ENCODE results near the gene AMDHD1. TPM values are rescaled to one million over a fixed set of nuclear protein-coding genes. Genes with fewer than 3 reads are reported as not detected.

The AMDHD1 gene
- total and polyA plus RNA-seq, 10 of the 15 experiments (the other 5 are each of a cell fraction or from before 2014, with no cell fraction given) = 0.04 to 0.28 (median 0.13) TPM; not detected in 4

- TF ChIP-seq PBX3 (IDR thresholded peaks at IDR 0.05; ENCODE audit: insufficient replicate concordance, low read depth, low read length) = no peak
These were observed 45.0 kb upstream of the AMDHD1 start (continued) for GRCh38 chr12:95898081-95898480.

GRCh38 chr12:95908573-95908972 is 34.6 kb upstream of the AMDHD1 start:
- Histone ChIP-seq H3K4me2 (ENCODE audit: control insufficient read depth, insufficient read depth) (no peak overlapping the region), H3K9me3 (replicated peaks; ENCODE audit: control insufficient read depth, insufficient read depth, low read length) (no peaks in the 10 kb centered on the region), H3K27ac (ENCODE audit: control insufficient read depth, insufficient read depth) (no peak overlapping the region), H4K20me1 (ENCODE audit: control insufficient read depth, insufficient read depth) (0 out of 2 replicates have a peak, but pooled peaks cover 2% of the 10 kb centered on the region), H3K4me3 (no peak overlapping the region), H3K9ac (ENCODE audit: control insufficient read depth, insufficient read depth, low read length) (no peak overlapping the region), H3K27me3 (replicated peaks in 1 of 2; ENCODE audit: control insufficient read depth in 2 of 2, insufficient read depth in 2 of 2, low read length in 1 of 2) (no peaks in the 10 kb centered on the region), H3K79me2 (ENCODE audit: control insufficient read depth, insufficient read depth, low read length) (no peaks in the 10 kb centered on the region), H2AFZ (ENCODE audit: control insufficient read depth, low read depth, low read length) (no peak overlapping the region), H3K4me1 (ENCODE audit: control insufficient read depth, insufficient read depth, low read length) (no peaks in the 10 kb centered on the region), H3K36me3 (ENCODE audit: control insufficient read depth in 2 of 2, insufficient read depth in 2 of 2, low read length in 1 of 2) (no peaks in the 10 kb centered on the region)
- BruUV-seq (replicated peaks) = no TSS peak
- DNase-seq (ENCODE audit: low read depth, low spot score) = no peak
- RAD21 ChIA-PET (ENCODE audit: unreplicated experiment) = no interaction called here
- TF ChIP-seq CUX1 (IDR thresholded peaks at IDR 0.05; ENCODE audit: insufficient replicate concordance, low read depth, low read length) = no peak
- TF ChIP-seq ETV6 (conservative IDR thresholded peaks at IDR 0.05 in 1 of 2, IDR thresholded peaks at IDR 0.05 in 1 of 2; ENCODE audit: borderline replicate concordance in 1 of 2, low read depth in 1 of 2) = no peak
- POLR2A ChIA-PET = no interaction called here
- in situ Hi-C loops (cut with MboI) = no loop called here
- no peak for ATAC-seq
- SMC1A ChIA-PET (ENCODE audit: uncharacterized antibody, unreplicated experiment) = interaction anchor here (0.9 kb wide), 1 partner anchor 346 kb away, joined by 3 read pairs; no protein-coding TSS in a partner anchor
- intact Hi-C loops (cut with micrococcal nuclease; ENCODE audit: unreplicated experiment) = no loop called here
- FAIRE-seq = no peak
- CTCF ChIA-PET = interaction anchor here (0.8 kb wide), 1 partner anchor 10 kb away, joined by 3 read pairs; no protein-coding TSS in a partner anchor

Data from GM12878 (cell line).